Trophoblast cell (in vitro differentiated cells and primary cell): Measurements from ENCODE around the gene CEP83.

Experiments used
- DNase-seq, 2 donors: peaks; one replicate each; pipeline ENCODE4 v3.0.0-alpha.2; 2016
- H2AFZ ChIP-seq: 2 replicates; pipeline ENCODE4 v1.6.1; 2013; ENCODE audit warnings: low read length, moderate library complexity, mild to moderate bottlenecking; ENCODE audit not compliant: insufficient read depth, poor library complexity
- H2AK5ac ChIP-seq: 2 replicates; pipeline ENCODE4 v1.6.1; 2013; ENCODE audit warnings: mild to moderate bottlenecking, low read length
- H2BK120ac ChIP-seq: 2 replicates; pipeline ENCODE4 v1.6.1; 2013; ENCODE audit warnings: low read length, mild to moderate bottlenecking, moderate library complexity; ENCODE audit not compliant: insufficient read depth, poor library complexity
- H2BK12ac ChIP-seq: 2 replicates; pipeline ENCODE4 v1.6.1; 2013; ENCODE audit warnings: mild to moderate bottlenecking, low read length, moderate library complexity
- H2BK5ac ChIP-seq: 2 replicates; pipeline ENCODE4 v1.6.1; 2013; ENCODE audit warnings: low read length, low read depth, moderate library complexity, mild to moderate bottlenecking; ENCODE audit not compliant: poor library complexity
- H3K14ac ChIP-seq: 2 replicates; pipeline ENCODE4 v1.6.1; 2013; ENCODE audit warnings: mild to moderate bottlenecking, low read length
- H3K18ac ChIP-seq: 2 replicates; pipeline ENCODE4 v1.6.1; 2013; ENCODE audit warnings: mild to moderate bottlenecking, low read length
- H3K23ac ChIP-seq: 2 replicates; pipeline ENCODE4 v1.6.1; 2013; ENCODE audit warnings: low read length
- H3K27ac ChIP-seq: 2 replicates; pipeline ENCODE4 v1.5.1; 2013; ENCODE audit warnings: low read depth, mild to moderate bottlenecking, inconsistent platforms, low read length, moderate library complexity
- H3K27me3 ChIP-seq: 2 replicates; pipeline ENCODE4 v1.6.1; 2013; ENCODE audit warnings: inconsistent platforms, mild to moderate bottlenecking, low read length, moderate library complexity; ENCODE audit not compliant: insufficient read depth
- H3K36me3 ChIP-seq, 2 experiments: 1 replicate in 1 of 2; 2 replicates in 1 of 2; pipeline ENCODE4 v1.6.1; 2013; ENCODE audit warnings: low read length in 2 of 2, mild to moderate bottlenecking in 2 of 2, moderate library complexity in 1 of 2; ENCODE audit not compliant: insufficient read depth in 2 of 2, control insufficient read depth in 1 of 2
- H3K4ac ChIP-seq: 2 replicates; pipeline ENCODE4 v1.6.1; 2013; ENCODE audit warnings: low read depth, mild to moderate bottlenecking, low read length, moderate library complexity
- H3K4me1 ChIP-seq, 2 experiments: 1 replicate in 1 of 2; 2 replicates in 1 of 2; pipeline ENCODE4 v1.6.1; 2013; ENCODE audit warnings: low read length in 2 of 2, mild to moderate bottlenecking in 2 of 2, moderate library complexity in 1 of 2; ENCODE audit not compliant: insufficient read depth in 2 of 2, control insufficient read depth in 1 of 2
- H3K4me2 ChIP-seq: 2 replicates; pipeline ENCODE4 v1.6.1; 2013; ENCODE audit warnings: inconsistent platforms, mild to moderate bottlenecking, low read length, moderate library complexity
- H3K4me3 ChIP-seq: 2 replicates; pipeline ENCODE4 v1.5.1; 2013; ENCODE audit warnings: mild to moderate bottlenecking, low read depth, low read length, inconsistent platforms
- H3K79me1 ChIP-seq: one replicate; pipeline ENCODE4 v1.6.1; 2013; ENCODE audit warnings: low read length
- H3K79me2 ChIP-seq: 2 replicates; pipeline ENCODE4 v1.6.1; 2013; ENCODE audit warnings: low read length, mild to moderate bottlenecking; ENCODE audit not compliant: control insufficient read depth, insufficient read depth, poor library complexity
- H3K9ac ChIP-seq: 2 replicates; pipeline ENCODE4 v1.6.1; 2013; ENCODE audit warnings: mild to moderate bottlenecking, low read length
- H3K9me3 ChIP-seq: 2 replicates; pipeline ENCODE4 v1.6.1; 2013; ENCODE audit warnings: low read depth, mild to moderate bottlenecking, control low read depth, inconsistent platforms, low read length; ENCODE audit not compliant: insufficient read depth
- H4K12ac ChIP-seq: 2 replicates; pipeline ENCODE4 v1.6.1; 2013; ENCODE audit warnings: low read depth, mild to moderate bottlenecking, low read length, moderate library complexity
- H4K8ac ChIP-seq: 2 replicates; pipeline ENCODE4 v1.6.1; 2013; ENCODE audit warnings: low read depth, mild to moderate bottlenecking, low read length, moderate library complexity
- H4K91ac ChIP-seq: one replicate; pipeline ENCODE4 v1.6.1; 2013; ENCODE audit warnings: low read depth, mild to moderate bottlenecking, low read length, moderate library complexity
- WGBS: extraction: QIAGEN DNeasy Blood & Tissue Kit; methylation state at CpG from one replicate; pipeline ENCODE4 v1.1.7; 2013; ENCODE audit warnings: missing lambda C conversion rate; ENCODE audit not compliant: insufficient read length, insufficient coverage; ENCODE audit errors: extremely low coverage; 5-methylcytosine and 5-hydroxymethylcytosine counted together

CEP83 gene

GRCh38 chr12:94469522-94469921 is 9.9 kb upstream of the CEP83 start:
- H2BK12ac ChIP-seq = no peak overlapping the region
- no CpG with 5 or more reads among the region's 8 CpGs for WGBS
- H2BK5ac ChIP-seq = no peak overlapping the region
- H3K23ac ChIP-seq = no peak overlapping the region
- H3K79me1 ChIP-seq = no peaks in the 10 kb centered on the region
- H3K9me3 ChIP-seq = peaks cover 1% of the 10 kb centered on the region
- no peak overlapping the region for H3K14ac ChIP-seq
- H3K4me3 ChIP-seq = no peak overlapping the region
- no peak overlapping the region for H4K12ac ChIP-seq
- H3K27ac ChIP-seq = no peak overlapping the region
- no peak overlapping the region for H4K8ac ChIP-seq
- no peak overlapping the region for H2AFZ ChIP-seq
- no peaks in the 10 kb centered on the region for H3K79me2 ChIP-seq
- no peak overlapping the region for H3K4ac ChIP-seq
- H3K18ac ChIP-seq = no peak overlapping the region
- H3K9ac ChIP-seq = no peak overlapping the region
- no peaks in the 10 kb centered on the region for H3K4me1 ChIP-seq
- no peak for DNase-seq
- no peak overlapping the region for H2BK120ac ChIP-seq
- H4K91ac ChIP-seq = no peak overlapping the region
- no peaks in the 10 kb centered on the region for H3K36me3 ChIP-seq
- H3K4me2 ChIP-seq = no peak overlapping the region
- H2AK5ac ChIP-seq = no peak overlapping the region
- H3K27me3 ChIP-seq = no peaks in the 10 kb centered on the region

GRCh38 chr12:94460616-94460959 is 921 bp upstream of the CEP83 start:
- no peak overlapping the region for H3K4ac ChIP-seq
- H2BK12ac ChIP-seq = no peak overlapping the region
- H2BK120ac ChIP-seq = peak overlapping the region; percentile 65
- H3K14ac ChIP-seq = peak overlapping the region; percentile 94
- H2BK5ac ChIP-seq = no peak overlapping the region
- peaks cover 3 to 5% of the 10 kb centered on the region in 2 experiments for H3K4me1 ChIP-seq
- H4K12ac ChIP-seq = peak overlapping the region; percentile 45
- no peaks in the 10 kb centered on the region for H3K9me3 ChIP-seq
- no peak overlapping the region for H4K91ac ChIP-seq
- H4K8ac ChIP-seq = peak overlapping the region; percentile 91
- peaks cover 5% of the 10 kb centered on the region for H3K79me2 ChIP-seq
- no peak overlapping the region for H3K27ac ChIP-seq
- WGBS = no CpG with 5 or more reads among the region's 6 CpGs
- peak overlapping the region; percentile 93 for H3K18ac ChIP-seq
- H2AFZ ChIP-seq = peak overlapping the region; percentile 97
- H3K27me3 ChIP-seq = no peaks in the 10 kb centered on the region
- no peak overlapping the region for H3K9ac ChIP-seq
- peak in 1 of 2 donors; percentile 8 for DNase-seq
- H3K79me1 ChIP-seq = peaks cover 8% of the 10 kb centered on the region
- H3K4me3 ChIP-seq = peak overlapping the region; percentile 93
- peak overlapping the region; percentile 38 for H2AK5ac ChIP-seq
- H3K36me3 ChIP-seq = no peaks in the 10 kb centered on the region
- H3K23ac ChIP-seq = no peak overlapping the region
- H3K4me2 ChIP-seq = peak overlapping the region; percentile 71

GRCh38 chr12:94458877-94459727 is 565 bp downstream of the CEP83 start:
- H4K8ac ChIP-seq = peak overlapping the region; percentile 81
- peak overlapping the region; percentile 80 for H3K14ac ChIP-seq
- peak overlapping the region; percentile 93 for H3K4me3 ChIP-seq
- peaks cover 3 to 5% of the 10 kb centered on the region in 2 experiments for H3K4me1 ChIP-seq
- peak overlapping the region; percentile 27 for H2BK5ac ChIP-seq
- H2BK12ac ChIP-seq = no peak overlapping the region
- peak overlapping the region; percentile 20 for H2BK120ac ChIP-seq
- WGBS = no CpG with 5 or more reads among the region's 23 CpGs
- peaks cover 8% of the 10 kb centered on the region for H3K79me1 ChIP-seq
- H3K9ac ChIP-seq = peak overlapping the region; percentile 68
- peaks cover 5% of the 10 kb centered on the region for H3K79me2 ChIP-seq
- no peaks in the 10 kb centered on the region for H3K27me3 ChIP-seq
- peak overlapping the region; percentile 71 for H3K4me2 ChIP-seq
- no peak overlapping the region for H2AK5ac ChIP-seq
- H2AFZ ChIP-seq = peak overlapping the region; percentile 94
- H3K27ac ChIP-seq = no peak overlapping the region
- peak overlapping the region; percentile 19 for H3K18ac ChIP-seq
- peak; percentile 11 to 57 for DNase-seq
- peaks cover 0 to 2% of the 10 kb centered on the region in 2 experiments for H3K36me3 ChIP-seq
- H3K9me3 ChIP-seq = peaks cover 1% of the 10 kb centered on the region
- H4K91ac ChIP-seq = peak overlapping the region; percentile 73
- peak overlapping the region; percentile 62 for H3K4ac ChIP-seq
- H4K12ac ChIP-seq = peak overlapping the region; percentile 65
- H3K23ac ChIP-seq = no peak overlapping the region

GRCh38 chr12:94457311-94457710 is 2.4 kb downstream of the CEP83 start:
- no peak overlapping the region for H2BK5ac ChIP-seq
- peaks cover 5% of the 10 kb centered on the region for H3K79me2 ChIP-seq
- H3K27ac ChIP-seq = no peak overlapping the region
- H2AFZ ChIP-seq = no peak overlapping the region
- no peak overlapping the region for H3K4me2 ChIP-seq
- H3K27me3 ChIP-seq = no peaks in the 10 kb centered on the region
- no peak overlapping the region for H3K4me3 ChIP-seq
- H4K12ac ChIP-seq = no peak overlapping the region
- no peak for DNase-seq
- no peak overlapping the region for H3K4ac ChIP-seq
- no peak overlapping the region for H4K91ac ChIP-seq
- no peak overlapping the region for H3K18ac ChIP-seq
- peaks cover 8% of the 10 kb centered on the region for H3K79me1 ChIP-seq
- no peak overlapping the region for H2AK5ac ChIP-seq
- no CpG with 5 or more reads among the region's 1 CpG for WGBS
- no peak overlapping the region for H4K8ac ChIP-seq
- H2BK12ac ChIP-seq = no peak overlapping the region
- H3K36me3 ChIP-seq = peaks cover 0 to 2% of the 10 kb centered on the region in 2 experiments
- no peak overlapping the region for H3K14ac ChIP-seq
- H3K9ac ChIP-seq = no peak overlapping the region
- H3K23ac ChIP-seq = no peak overlapping the region
- no peak overlapping the region for H2BK120ac ChIP-seq
- H3K9me3 ChIP-seq = peaks cover 1% of the 10 kb centered on the region
- H3K4me1 ChIP-seq = peaks cover 3 to 5% of the 10 kb centered on the region in 2 experiments
